B cell (primary cell): Measurements from ENCODE around the gene CD300H. TPM values are rescaled to one million over a fixed set of nuclear protein-coding genes. Genes with fewer than 3 reads are reported as not detected.

ENCODE experiments used
- ATAC-seq: fragments of 200-7000 bp; cut with Tn5 transposase; one replicate; pipeline ENCODE4 v1.10.0; 2021; ENCODE audit warnings: low read depth, mild to moderate bottlenecking, moderate number of reproducible peaks, moderate library complexity
- CTCF ChIA-PET: fragments of 350-600 bp; sonication (Branson Sonifier 250); formaldehyde crosslinking; loops from one replicate; lab custom pipeline; 2021; ENCODE audit warnings: antibody characterized with exemption, inconsistent platforms; lab: Charles Lee
- POLR2A ChIA-PET: fragments of 350-600 bp; sonication (Branson Sonifier 250); formaldehyde crosslinking; loops from one replicate; lab custom pipeline; 2021; ENCODE audit warnings: antibody characterized with exemption; lab: Charles Lee
- DNase-seq: peaks from one replicate; pipeline ENCODE4 v3.0.0; 2013
- H2AFZ ChIP-seq: 2 replicates; pipeline ENCODE4 v1.6.1; 2012; ENCODE audit warnings: mild to moderate bottlenecking, low read depth, low read length; ENCODE audit not compliant: insufficient read depth, poor library complexity, severe bottlenecking
- H3K27ac ChIP-seq, 2 donors: 1 replicate in 1 of 2; 2 replicates in 1 of 2; pipeline ENCODE4 v1.5.1; 2012 to 2013; ENCODE audit warnings: low read length in 2 of 2, mild to moderate bottlenecking in 2 of 2, moderate library complexity in 1 of 2
- H3K27me3 ChIP-seq, 4 experiments: fragments of 200-600 bp in 1 of 4; sonication (generic) in 1 of 4; replicated peaks in 1 of 4; 1 replicate in 2 of 4; 2 replicates in 2 of 4; pipeline versions ENCODE4 v1.6.1 to v1.7.0; 2013 to 2016; ENCODE audit warnings: low read length in 3 of 4, mild to moderate bottlenecking in 2 of 4, mixed read lengths in 1 of 4, moderate library complexity in 1 of 4; ENCODE audit not compliant: insufficient read depth in 4 of 4, control insufficient read depth in 3 of 4; ENCODE audit errors: control extremely low read depth in 1 of 4
- H3K36me3 ChIP-seq, 2 experiments: replicated peaks in 1 of 2; 1 replicate in 1 of 2; 2 replicates in 1 of 2; pipeline versions ENCODE4 v1.6.1 to v1.7.1; 2013; ENCODE audit warnings: low read length in 1 of 2; ENCODE audit not compliant: insufficient read depth in 2 of 2, control insufficient read depth in 1 of 2; ENCODE audit errors: control extremely low read depth in 1 of 2, extremely low read depth in 1 of 2
- H3K4me1 ChIP-seq, 2 donors: fragments of 200-600 bp in 1 of 2; sonication (generic) in 1 of 2; 1 replicate in 1 of 2; 2 replicates in 1 of 2; pipeline versions ENCODE4 v1.5.1 to v1.6.1; 2013 to 2017; ENCODE audit warnings: low read length in 2 of 2; ENCODE audit not compliant: control insufficient read depth in 2 of 2, insufficient read depth in 2 of 2
- H3K4me2 ChIP-seq: replicated peaks from 2 replicates; pipeline ENCODE3; 2012; ENCODE audit warnings: mild to moderate bottlenecking, low read depth, low read length; ENCODE audit not compliant: poor library complexity, severe bottlenecking
- H3K4me3 ChIP-seq, 5 experiments: fragments of 200-600 bp in 1 of 5; sonication (generic) in 1 of 5; 1 replicate in 3 of 5; 2 replicates in 2 of 5; pipeline versions ENCODE4 v1.5.1 to v1.7.0; 2011 to 2016; ENCODE audit warnings: low read length in 4 of 5, mild to moderate bottlenecking in 4 of 5, low read depth in 2 of 5, control low read depth in 1 of 5, moderate library complexity in 1 of 5; ENCODE audit not compliant: insufficient read depth in 1 of 5; ENCODE audit errors: control extremely low read depth in 1 of 5, extremely low read depth in 1 of 5
- H3K79me2 ChIP-seq: fragments of 200-600 bp; sonication (generic); one replicate; pipeline ENCODE4 v1.6.0; 2016; ENCODE audit warnings: low read length; ENCODE audit not compliant: control insufficient read depth, insufficient read depth
- H3K9ac ChIP-seq: fragments of 200-600 bp; sonication (generic); 2 replicates; pipeline ENCODE4 v1.6.1; 2017; ENCODE audit warnings: mild to moderate bottlenecking, low read length, moderate library complexity
- H3K9me3 ChIP-seq, 3 donors: one replicate each; pipeline versions ENCODE4 v1.6.1 to v1.7.1; 2013; ENCODE audit warnings: low read length in 2 of 3; ENCODE audit not compliant: control insufficient read depth in 2 of 3, insufficient read depth in 1 of 3; ENCODE audit errors: control extremely low read depth in 1 of 3
- H4K20me1 ChIP-seq: 2 replicates; pipeline ENCODE4 v1.6.0; 2012; ENCODE audit warnings: mild to moderate bottlenecking, low read length; ENCODE audit not compliant: insufficient read depth, control insufficient read depth, poor library complexity, severe bottlenecking
- H3K27ac Mint-ChIP-seq: one replicate; pipeline ENCODE4 v1.8.0; 2021; ENCODE audit warnings: mixed read lengths
- H3K27me3 Mint-ChIP-seq: one replicate; pipeline ENCODE4 v1.8.0; 2021; ENCODE audit warnings: mixed read lengths
- H3K4me1 Mint-ChIP-seq: one replicate; pipeline ENCODE4 v1.8.0; 2021; ENCODE audit warnings: mixed read lengths
- H3K4me3 Mint-ChIP-seq: one replicate; pipeline ENCODE4 v1.8.0; 2021; ENCODE audit warnings: mixed read lengths
- H3K9me3 Mint-ChIP-seq: one replicate; pipeline ENCODE4 v1.8.0; 2022; ENCODE audit warnings: mixed read lengths; ENCODE audit not compliant: insufficient read depth
- CTCF ChIP-seq: fragments of 200-600 bp; IDR thresholded peaks from one replicate; pipeline ENCODE4 v1.8.0; 2022; ENCODE audit warnings: antibody characterized with exemption, mild to moderate bottlenecking
- EZH2 ChIP-seq: IDR thresholded peaks from 2 replicates; pipeline ENCODE4 v1.6.1; 2012; ENCODE audit warnings: borderline replicate concordance, low read depth, mild to moderate bottlenecking, moderate library complexity, low read length; ENCODE audit not compliant: insufficient read depth, poor library complexity, severe bottlenecking
- WGBS: methylation state at CpG from one replicate; pipeline ENCODE4 v1.1.5; 2013; ENCODE audit warnings: missing lambda C conversion rate; ENCODE audit not compliant: insufficient coverage; 5-methylcytosine and 5-hydroxymethylcytosine counted together
- intact Hi-C: fragments of 100-400 bp; cut with micrococcal nuclease; formaldehyde crosslinking; loops from one replicate; pipeline ENCODE4 v1.10.0; 2022
- polyA plus RNA-seq: library from polyadenylated mRNA; depleted of rRNA; stranded (reverse); fragments of >200 nt; gene quantifications from 2 replicates; pipeline ENCODE4 v1.2.3, GENCODE V29; 2012
- total RNA-seq, 2 donors: library from RNA; stranded (reverse); fragments of 120-200 nt in 1 of 2; gene quantifications; 1 replicate in 1 of 2; 2 replicates in 1 of 2; pipeline versions ENCODE4 v1.2.3 to v1.2.4, GENCODE V29; 2013 to 2022

The CD300H gene
- total and polyA plus RNA-seq, 2 donors (not counting 1 experiment from before 2014, with no cell fraction given) = 0.58 TPM; not detected in 1

- peaks cover 0 to 3% (median 0%) of the 10 kb centered on the region in 3 donors for H3K9me3 ChIP-seq
- H3K27ac Mint-ChIP-seq = no peak overlapping the region
- peaks cover 5% of the 10 kb centered on the region for H3K4me1 Mint-ChIP-seq
- H3K4me1 ChIP-seq = peaks cover 15 to 18% of the 10 kb centered on the region in 2 donors
- H3K4me2 ChIP-seq = no peak overlapping the region
- H4K20me1 ChIP-seq = no peaks in the 10 kb centered on the region
- peaks cover 0 to 52% (median 11%) of the 10 kb centered on the region in 4 experiments for H3K27me3 ChIP-seq
- H2AFZ ChIP-seq = no peak overlapping the region
- ChIA-PET CTCF (interaction anchor here (0.8 kb wide), 1 partner anchor 8 kb away, joined by 3 read pairs; no protein-coding TSS in a partner anchor), POLR2A (no interaction called here)
- peaks cover 50% of the 10 kb centered on the region for H3K27me3 Mint-ChIP-seq
- no peak overlapping the region for H3K4me3 ChIP-seq
- DNase-seq (no peak), ATAC-seq (no peak)
- TF ChIP-seq CTCF (no peak), EZH2 (no peak)
- H3K27ac ChIP-seq = no peak overlapping the region
- H3K4me3 Mint-ChIP-seq = no peak overlapping the region
- no peaks in the 10 kb centered on the region for H3K79me2 ChIP-seq
- H3K9ac ChIP-seq = no peak overlapping the region
- intact Hi-C loops = loop anchor here (5.0 kb wide), 1 partner anchor 293 kb away; no protein-coding TSS in a partner anchor
- H3K36me3 ChIP-seq = no peaks in the 10 kb centered on the region
- H3K9me3 Mint-ChIP-seq = no peaks in the 10 kb centered on the region
- WGBS = 34% methylated on average over 31 of the region's 32 CpGs
Observed at GRCh38 chr17:74569020-74570003, 2.0 kb upstream of the CD300H start.
